K562 (cell line): ENCODE results near the gene HEXD. TPM values are rescaled to one million over a fixed set of nuclear protein-coding genes. Genes with fewer than 3 reads are reported as not detected.

Experiments
- CUX1 ChIP-seq: fragments of 200-800 bp; sonication (Bioruptor generic); IDR thresholded peaks from 2 replicates; pipeline ENCODE4 v1.6.1; 2016; ENCODE audit warnings: missing genetic modification characterization, missing compliant biosample characterization
- SMARCE1 ChIP-seq: fragments of 450-650 bp; IDR thresholded peaks from 2 replicates; pipeline ENCODE4 v1.7.1; 2016; ENCODE audit warnings: mild to moderate bottlenecking
- YY1 ChIP-seq, 3 experiments: IDR thresholded peaks; 2 replicates each; pipeline ENCODE4 v1.6.1; 2011; ENCODE audit warnings: low read length in 2 of 3, mild to moderate bottlenecking in 2 of 3, moderate library complexity in 2 of 3, borderline replicate concordance in 1 of 3, control low read depth in 1 of 3, low read depth in 1 of 3; ENCODE audit not compliant: insufficient read depth in 3 of 3, insufficient replicate concordance in 2 of 3, control insufficient read depth in 1 of 3, insufficient read length in 1 of 3; ENCODE audit errors: extremely low read depth in 1 of 3
- ZNF12 ChIP-seq: sonication (generic); formaldehyde crosslinking; IDR thresholded peaks from 2 replicates; pipeline ENCODE4 v1.4.0; 2020; ENCODE audit warnings: mild to moderate bottlenecking, missing genetic modification reagents
- polyA plus RNA-seq, 8 experiments: library from polyadenylated mRNA; depleted of rRNA in 4 of 8; stranded (reverse) in 5 of 8; unstranded in 3 of 8; fragments of >200 nt; fragmentation: Nextera tagmentation in 2 of 8; fragmentation: Illumina TruSeq in 1 of 8; extraction: Ambion mirVana in 2 of 8; extraction: Trizol in 1 of 8; gene quantifications; 2 replicates each; pipeline versions ENCODE4 v1.2.1 to v1.2.3, GENCODE V29; 2011 to 2014; ENCODE audit warnings: inconsistent platforms in 1 of 8, missing spikeins in 1 of 8
- total RNA-seq, 7 experiments: library from RNA; depleted of rRNA in 6 of 7; stranded (reverse); fragments of >200 nt in 6 of 7; fragmentation: Illumina TruSeq in 2 of 7; extraction: Trizol in 2 of 7; gene quantifications; 2 replicates each; pipeline versions ENCODE4 v1.2.1 to v1.2.3, GENCODE V29; 2011 to 2021; ENCODE audit warnings: low replicate concordance in 1 of 7

The HEXD gene
- total and polyA plus RNA-seq, 9 of the 15 experiments (the other 6 are each of a cell fraction or from before 2014, with no cell fraction given) = 1.0 to 25.3 (median 10.0) TPM

GRCh38 chr17:82449131-82449882 lies 31.2 kb downstream of the HEXD start (continued):
- TF ChIP-seq YY1 (IDR thresholded peaks at IDR 0.05; ENCODE audit: borderline replicate concordance in 1 of 3, control insufficient read depth in 1 of 3, extremely low read depth in 1 of 3, insufficient read depth in 3 of 3, insufficient read length in 1 of 3, insufficient replicate concordance in 2 of 3, low read depth in 1 of 3, low read length in 2 of 3) (peak in 2 of 3 experiments; percentile 14 to 32), SMARCE1 (no peak), CUX1 (CRISPR knock-in tag) (no peak), ZNF12 (0 out of 2 replicates have a peak, but pooled peaks have one; percentile 20)
- TF ChIP-seq, all 486 proteins: peak for 5
